GM12801 (cell line): ENCODE measurements around the gene CRIP1.

Experiments used
- CTCF ChIP-seq: IDR thresholded peaks from one replicate; pipeline ENCODE4 v1.5.1; 2011; ENCODE audit warnings: control low read depth; ENCODE audit not compliant: insufficient read length; ENCODE audit errors: extremely low read depth

Gene CRIP1

GRCh38 chr14:105531894-105532623, 45.4 kb downstream of the CRIP1 start:
- no peak for TF ChIP-seq CTCF

- no peak for TF ChIP-seq CTCF
These were observed 46.1 kb downstream of the CRIP1 start for GRCh38 chr14:105532735-105533141.

GRCh38 chr14:105533391-105533790, 46.7 kb downstream of the CRIP1 start:
- TF ChIP-seq CTCF: no peak

GRCh38 chr14:105533811-105534498, 47.3 kb downstream of the CRIP1 start:
- no peak for TF ChIP-seq CTCF

- TF ChIP-seq CTCF: no peak
These were observed 47.9 kb downstream of the CRIP1 start for GRCh38 chr14:105534586-105534985.

GRCh38 chr14:105536051-105536450, 49.4 kb downstream of the CRIP1 start:
- TF ChIP-seq CTCF: no peak

- TF ChIP-seq CTCF: no peak
These were observed 50.2 kb downstream of the CRIP1 start for GRCh38 chr14:105536691-105537579.
